ENCODE data around the gene IL6R.

IL6R gene

GRCh38 chr1:154496383-154496782, 91.2 kb downstream of the IL6R start:
- TF ChIP-seq ESRRG (CRISPR knock-in tag; IDR thresholded peaks at IDR 0.05) (no peak), PATZ1 (CRISPR knock-in tag; IDR thresholded peaks at IDR 0.05; ENCODE audit: borderline replicate concordance) (no peak), ISL1 (CRISPR knock-in tag; IDR thresholded peaks at IDR 0.05) (no peak), ZNF70 (CRISPR knock-in tag; IDR thresholded peaks at IDR 0.05) (no peak), RARB (CRISPR knock-in tag; IDR thresholded peaks at IDR 0.05) (no peak)
- no peak for ATAC-seq

GRCh38 chr1:154497026-154497806, 92.1 kb downstream of the IL6R start:
- TF ChIP-seq CSRNP3 (CRISPR knock-in tag; IDR thresholded peaks at IDR 0.05) (no peak), CREB5 (CRISPR knock-in tag; IDR thresholded peaks at IDR 0.05; ENCODE audit: low read depth) (no peak), SNAI2 (CRISPR knock-in tag; IDR thresholded peaks at IDR 0.05) (no peak), PATZ1 (CRISPR knock-in tag; IDR thresholded peaks at IDR 0.05; ENCODE audit: borderline replicate concordance) (no peak), ZNF70 (CRISPR knock-in tag; IDR thresholded peaks at IDR 0.05) (no peak), ESRRG (CRISPR knock-in tag; IDR thresholded peaks at IDR 0.05) (no peak)
- no peak for ATAC-seq

- ATAC-seq, result no peak
- no peak for TF ChIP-seq SNAI2 (CRISPR knock-in tag; IDR thresholded peaks at IDR 0.05)
- TF ChIP-seq BACH2 (CRISPR knock-in tag; IDR thresholded peaks at IDR 0.05; ENCODE audit: borderline replicate concordance), result no peak
- no peak for TF ChIP-seq PATZ1 (CRISPR knock-in tag; IDR thresholded peaks at IDR 0.05; ENCODE audit: borderline replicate concordance)
- no peak for TF ChIP-seq ISL1 (CRISPR knock-in tag; IDR thresholded peaks at IDR 0.05)
- TF ChIP-seq TSHZ2 (CRISPR knock-in tag; IDR thresholded peaks at IDR 0.05), result no peak
- TF ChIP-seq ZFP30 (CRISPR knock-in tag; IDR thresholded peaks at IDR 0.05), result no peak
- TF ChIP-seq CSDC2 (CRISPR knock-in tag; IDR thresholded peaks at IDR 0.05), result no peak
Measured at GRCh38 chr1:154499446-154499845, 94.3 kb downstream of the IL6R start.

- no peak for ATAC-seq
- no peak for TF ChIP-seq ARNTL (CRISPR knock-in tag; IDR thresholded peaks at IDR 0.05; ENCODE audit: borderline replicate concordance, low read depth)
- no peak for TF ChIP-seq TSHZ2 (CRISPR knock-in tag; IDR thresholded peaks at IDR 0.05)
- no peak for TF ChIP-seq TOX (CRISPR knock-in tag; IDR thresholded peaks at IDR 0.05; ENCODE audit: borderline replicate concordance)
- no peak for TF ChIP-seq RARB (CRISPR knock-in tag; IDR thresholded peaks at IDR 0.05)
- TF ChIP-seq ISL1 (CRISPR knock-in tag; IDR thresholded peaks at IDR 0.05), result no peak
- TF ChIP-seq ZFP3 (CRISPR knock-in tag; IDR thresholded peaks at IDR 0.05), result no peak
- TF ChIP-seq PATZ1 (CRISPR knock-in tag; IDR thresholded peaks at IDR 0.05; ENCODE audit: borderline replicate concordance), result no peak
- no peak for TF ChIP-seq SNAI2 (CRISPR knock-in tag; IDR thresholded peaks at IDR 0.05)
Measured at GRCh38 chr1:154500533-154500932, 95.4 kb downstream of the IL6R start.

Data from SK-N-SH treated with all-trans-retinoic acid at 6 μM for 48 hours (cell line).